ENCODE data around the gene PPOX.

DNA sequence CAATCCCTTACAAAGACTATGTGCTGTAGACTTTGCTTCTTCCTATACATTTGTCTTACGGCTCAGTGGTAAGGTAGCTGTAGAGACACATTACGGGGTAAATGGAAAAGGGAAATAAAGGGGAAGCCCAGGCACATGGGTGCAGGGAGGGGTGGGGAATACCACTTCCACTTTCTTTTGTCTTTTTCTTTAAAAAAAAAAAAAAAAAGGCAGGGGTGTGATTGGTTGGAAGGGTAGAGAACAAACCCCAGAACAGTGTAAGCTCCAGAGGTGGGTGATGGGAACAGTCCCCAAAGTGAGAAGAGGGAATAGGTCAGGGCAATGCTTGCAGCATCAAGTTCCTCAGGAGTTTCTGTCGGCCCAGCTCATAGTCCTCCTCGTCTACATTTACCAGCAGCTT lies 44.4 kb upstream of the PPOX start:
- TF ChIP-seq POLR2A (IDR thresholded peaks at IDR 0.05) (no peak), CTCF (IDR thresholded peaks at IDR 0.05) (no peak)

Measured in upper lobe of left lung (tissue), 4 donors.